Activated effector memory CD4-positive, alpha-beta T cell treated with Interleukin-2 at 50 U/mL for 16 hours (primary cell): ENCODE data around the gene CAP2.

Experiments
- DNase-seq: peaks from one replicate; pipeline ENCODE4 v3.0.0-alpha.2; 2020

Gene CAP2

GRCh38 chr6:17392978-17393891, at the start of gene CAP2:
Gene CAP2, plus strand, starts transcription at chr6:17393595. Its CDS starts 27,961 bp downstream, at chr6:17421556.
- no peak for DNase-seq

GRCh38 chr6:17347012-17347411, 46.4 kb upstream of the CAP2 start:
- no peak for DNase-seq

- no peak for DNase-seq
Observed at GRCh38 chr6:17349427-17349826, 44.0 kb upstream of the CAP2 start.

- no peak for DNase-seq
Observed at GRCh38 chr6:17352302-17352701, 41.1 kb upstream of the CAP2 start.

GRCh38 chr6:17353440-17354175, 39.8 kb upstream of the CAP2 start:
- DNase-seq = no peak

GRCh38 chr6:17354700-17355403, 38.5 kb upstream of the CAP2 start:
- no peak for DNase-seq

GRCh38 chr6:17355404-17355774, 38.0 kb upstream of the CAP2 start:
- DNase-seq = no peak

- DNase-seq = no peak
Observed at GRCh38 chr6:17358515-17358914, 34.9 kb upstream of the CAP2 start.

- DNase-seq = no peak
Observed at GRCh38 chr6:17360564-17360963, 32.8 kb upstream of the CAP2 start.

GRCh38 chr6:17361013-17361412, 32.4 kb upstream of the CAP2 start:
- DNase-seq = no peak

- no peak for DNase-seq
Observed at GRCh38 chr6:17365961-17366360, 27.4 kb upstream of the CAP2 start.

GRCh38 chr6:17367868-17368267, 25.5 kb upstream of the CAP2 start:
- no peak for DNase-seq

GRCh38 chr6:17381424-17382147, 11.8 kb upstream of the CAP2 start:
- DNase-seq = no peak

GRCh38 chr6:17385660-17386059, 7.7 kb upstream of the CAP2 start:
- no peak for DNase-seq

GRCh38 chr6:17388365-17388764, 5.0 kb upstream of the CAP2 start:
- DNase-seq = no peak

- no peak for DNase-seq
Observed at GRCh38 chr6:17389274-17389847, 4.0 kb upstream of the CAP2 start.

GRCh38 chr6:17390276-17390675, 3.1 kb upstream of the CAP2 start:
- no peak for DNase-seq

- no peak for DNase-seq
Observed at GRCh38 chr6:17391976-17392375, 1.4 kb upstream of the CAP2 start.

GRCh38 chr6:17393892-17394631, 667 bp downstream of the CAP2 start:
- no peak for DNase-seq

- no peak for DNase-seq
Observed at GRCh38 chr6:17395112-17395511, 1.7 kb downstream of the CAP2 start.

- DNase-seq = no peak
Observed at GRCh38 chr6:17396256-17396655, 2.9 kb downstream of the CAP2 start.

GRCh38 chr6:17397764-17398194, 4.4 kb downstream of the CAP2 start:
- DNase-seq = no peak
